ENCODE measurements around the gene TNNT3. TPM values are rescaled to one million over a fixed set of nuclear protein-coding genes. Genes with fewer than 3 reads are reported as not detected.

Gene TNNT3
- total RNA-seq, 1 donor = 5.1 TPM

GRCh38 chr11:1964955-1965354 lies 45.5 kb downstream of the TNNT3 start:
- no peak overlapping the region for H3K4me3 ChIP-seq (ENCODE audit: low read length)
- no peaks in the 10 kb centered on the region for H3K27me3 ChIP-seq (ENCODE audit: insufficient read depth, low read length)
- no peaks in the 10 kb centered on the region for H3K9me3 ChIP-seq (ENCODE audit: low read depth, low read length)
- H3K4me1 ChIP-seq (ENCODE audit: insufficient read depth, low read length) = no peaks in the 10 kb centered on the region

- Histone ChIP-seq H3K4me3 (ENCODE audit: low read length) (no peak overlapping the region), H3K4me1 (ENCODE audit: insufficient read depth, low read length) (no peaks in the 10 kb centered on the region), H3K27me3 (ENCODE audit: insufficient read depth, low read length) (no peaks in the 10 kb centered on the region), H3K9me3 (ENCODE audit: low read depth, low read length) (no peaks in the 10 kb centered on the region)
These were observed 47.0 kb downstream of the TNNT3 start for GRCh38 chr11:1966531-1966930.

DNA sequence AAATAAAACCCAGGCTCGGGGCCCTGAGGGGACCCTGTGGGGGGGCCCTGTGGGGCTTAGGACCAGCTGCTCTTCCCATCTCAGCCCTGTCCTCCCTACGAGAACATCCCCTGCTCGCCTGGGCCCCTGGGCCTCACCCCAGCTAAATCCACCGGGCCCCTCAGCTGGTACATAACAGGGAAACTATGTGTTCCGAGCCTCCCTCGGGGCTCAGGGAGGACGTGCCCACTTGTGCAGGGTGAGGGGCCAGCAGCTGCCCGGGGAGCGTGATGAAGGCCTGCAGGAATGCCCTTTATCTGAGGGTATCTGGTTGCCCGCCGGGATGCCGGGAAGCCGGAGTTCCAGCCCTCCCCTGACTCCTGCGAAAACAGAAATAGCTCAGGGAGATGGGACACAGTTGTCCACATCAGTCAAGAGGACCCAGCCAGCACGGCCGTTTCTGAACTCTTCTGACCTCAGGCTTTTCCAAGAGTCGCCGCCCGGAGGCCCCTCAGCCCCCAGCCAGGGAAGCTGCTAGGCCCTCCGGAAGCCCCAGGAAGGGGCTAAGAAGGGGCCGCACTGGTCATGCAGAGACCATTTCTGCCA lies 48.2 kb downstream of the TNNT3 start:
- no peaks in the 10 kb centered on the region for H3K9me3 ChIP-seq (ENCODE audit: low read depth, low read length)
- no peaks in the 10 kb centered on the region for H3K4me1 ChIP-seq (ENCODE audit: insufficient read depth, low read length)
- no peaks in the 10 kb centered on the region for H3K27me3 ChIP-seq (ENCODE audit: insufficient read depth, low read length)
- H3K4me3 ChIP-seq (ENCODE audit: low read length) = no peak overlapping the region

DNA sequence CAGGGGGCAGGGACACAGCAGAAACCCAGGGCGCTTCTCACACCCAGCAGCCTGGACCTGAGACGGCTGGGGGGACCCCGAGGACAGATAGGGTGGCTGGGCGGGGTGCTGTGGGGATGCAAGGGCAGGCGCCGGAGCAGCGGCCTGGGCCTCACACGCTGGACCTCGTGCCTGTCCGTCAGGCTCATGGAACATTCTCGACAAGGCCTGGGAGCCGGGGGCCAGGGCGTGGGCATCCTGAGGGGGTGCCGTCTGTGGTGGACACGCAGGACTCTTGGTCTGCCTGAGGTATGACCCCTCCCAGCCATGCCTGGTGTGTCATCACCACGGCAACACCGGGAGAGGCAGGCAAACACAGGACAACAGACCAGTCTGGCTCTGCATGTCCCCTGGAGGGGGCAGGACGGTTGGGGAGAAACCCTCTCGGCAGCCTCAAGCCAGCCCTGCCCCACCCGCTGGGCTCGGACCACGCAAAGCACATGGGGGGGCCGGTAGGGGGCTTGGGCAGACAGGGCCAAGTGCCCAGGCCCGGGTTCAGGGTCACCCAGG lies 49.0 kb downstream of the TNNT3 start:
- Histone ChIP-seq H3K27me3 (ENCODE audit: insufficient read depth, low read length) (no peaks in the 10 kb centered on the region), H3K4me3 (ENCODE audit: low read length) (no peak overlapping the region), H3K9me3 (ENCODE audit: low read depth, low read length) (no peaks in the 10 kb centered on the region), H3K4me1 (ENCODE audit: insufficient read depth, low read length) (no peaks in the 10 kb centered on the region)

DNA sequence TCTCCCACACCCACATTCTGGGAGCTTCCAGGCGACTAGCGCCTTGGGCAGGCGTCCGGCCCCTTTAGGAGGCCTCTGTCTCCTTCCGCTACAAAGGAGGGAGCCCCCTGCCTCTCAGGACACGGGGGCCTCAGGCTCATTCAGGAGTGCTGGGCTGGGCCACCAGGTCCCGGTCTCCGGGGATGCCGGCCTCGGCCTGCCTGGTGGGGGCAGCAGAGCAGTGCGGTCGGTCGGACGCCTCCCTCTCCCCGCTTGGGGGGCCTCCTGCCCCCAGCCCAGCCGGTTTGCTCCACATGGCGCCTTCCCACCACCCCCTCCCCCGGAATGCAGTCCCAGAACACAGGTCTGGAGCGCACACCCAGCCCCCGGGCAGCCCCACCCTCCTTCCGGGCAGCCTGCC lies 49.5 kb downstream of the TNNT3 start:
- Histone ChIP-seq H3K9me3 (ENCODE audit: low read depth, low read length) (no peaks in the 10 kb centered on the region), H3K4me1 (ENCODE audit: insufficient read depth, low read length) (no peaks in the 10 kb centered on the region), H3K27me3 (ENCODE audit: insufficient read depth, low read length) (no peaks in the 10 kb centered on the region), H3K4me3 (ENCODE audit: low read length) (no peak overlapping the region)

GRCh38 chr11:1969776-1970175 lies 50.3 kb downstream of the TNNT3 start:
- H3K9me3 ChIP-seq (ENCODE audit: low read depth, low read length) = no peaks in the 10 kb centered on the region
- no peaks in the 10 kb centered on the region for H3K4me1 ChIP-seq (ENCODE audit: insufficient read depth, low read length)
- H3K4me3 ChIP-seq (ENCODE audit: low read length) = no peak overlapping the region

DNA sequence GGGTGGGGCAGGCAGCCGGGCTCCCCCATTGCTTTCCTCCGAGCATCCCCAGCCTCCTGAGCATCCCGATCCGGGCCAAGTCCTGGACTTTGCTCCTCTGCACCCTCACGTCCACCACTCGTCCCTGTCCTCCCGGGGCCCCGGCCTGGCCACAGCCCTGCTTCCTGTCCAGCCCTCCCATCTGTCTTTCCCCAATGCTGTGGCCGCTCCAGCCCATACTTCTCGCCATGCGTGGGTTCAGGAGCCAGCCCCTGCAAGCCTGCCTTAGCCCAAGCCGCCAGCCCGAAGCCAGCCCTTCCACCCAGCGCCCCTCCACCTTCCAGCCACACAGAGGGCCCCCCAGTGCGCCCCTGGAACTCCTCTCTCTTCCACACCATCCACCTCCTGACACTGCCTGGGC lies 51.5 kb downstream of the TNNT3 start:
- Histone ChIP-seq H3K27me3 (ENCODE audit: insufficient read depth, low read length) (no peaks in the 10 kb centered on the region), H3K9me3 (ENCODE audit: low read depth, low read length) (no peaks in the 10 kb centered on the region)

More at GRCh38 chr11:1969776-1970175, 50.3 kb downstream of the TNNT3 start:
- H3K27me3 ChIP-seq (ENCODE audit: insufficient read depth, low read length) = no peaks in the 10 kb centered on the region

DNA sequence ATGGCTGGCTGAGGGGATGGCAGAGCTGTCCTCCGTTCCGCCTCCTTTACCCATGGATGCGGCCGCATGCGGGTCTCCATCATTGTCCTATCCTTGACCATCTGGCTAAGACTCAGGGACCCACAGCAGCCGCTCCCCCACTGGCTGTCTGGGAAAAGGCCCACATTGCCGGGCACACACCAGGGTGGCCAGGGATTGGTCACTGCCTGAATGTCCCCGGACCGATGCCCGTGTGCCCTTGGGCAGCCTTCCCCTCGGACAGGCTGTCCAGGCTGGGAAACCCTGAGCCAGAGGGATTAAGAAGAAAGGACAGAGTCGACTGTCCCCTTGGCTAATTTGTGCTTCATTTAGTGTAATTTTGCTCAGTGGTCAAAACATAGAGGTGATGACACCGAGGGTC lies 55.7 kb downstream of the TNNT3 start:
- H3K27me3 ChIP-seq (ENCODE audit: insufficient read depth, low read length) = no peaks in the 10 kb centered on the region
- no peak overlapping the region for H3K4me3 ChIP-seq (ENCODE audit: low read length)
- no peaks in the 10 kb centered on the region for H3K9me3 ChIP-seq (ENCODE audit: low read depth, low read length)
- no peaks in the 10 kb centered on the region for H3K4me1 ChIP-seq (ENCODE audit: insufficient read depth, low read length)

More for the DNA sequence above, 51.5 kb downstream of the TNNT3 start:
- Histone ChIP-seq H3K4me1 (ENCODE audit: insufficient read depth, low read length) (no peaks in the 10 kb centered on the region), H3K4me3 (ENCODE audit: low read length) (no peak overlapping the region)

DNA sequence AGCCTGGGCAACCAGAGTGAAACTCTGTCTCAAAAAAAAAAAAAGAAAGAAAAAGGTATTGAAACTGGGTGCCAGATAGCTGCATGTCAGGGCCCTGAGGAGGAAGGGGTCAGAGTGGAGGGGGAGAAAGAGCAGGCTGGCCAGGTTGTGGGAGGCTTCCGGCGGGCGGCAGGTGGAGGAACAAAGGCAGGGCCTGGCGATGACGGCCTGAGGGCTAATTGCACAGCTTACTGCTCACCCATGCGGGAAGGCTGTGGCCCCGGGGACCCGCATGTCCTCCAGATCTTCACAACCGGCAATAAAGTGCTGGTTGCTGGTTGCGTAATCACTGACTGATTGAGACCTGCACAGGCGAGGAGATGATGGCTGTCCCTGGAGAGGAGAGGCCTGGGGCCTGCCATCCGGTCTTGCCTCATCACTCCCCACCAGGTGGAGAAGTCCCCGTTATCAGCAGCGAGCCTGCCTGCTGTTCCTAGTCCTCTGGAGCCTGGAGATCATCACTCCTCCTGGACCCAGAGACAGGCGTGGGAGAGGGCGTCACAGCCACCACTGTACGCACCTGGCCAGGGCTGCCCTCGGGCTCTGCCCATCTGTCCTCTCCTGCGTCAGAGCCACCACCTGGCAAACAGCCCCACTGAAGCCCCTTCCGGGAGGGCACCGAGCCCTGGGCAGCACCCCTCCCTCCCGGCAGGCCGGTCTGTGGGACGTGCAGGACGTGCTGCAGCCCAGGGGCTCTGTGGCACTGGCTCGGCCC lies 59.4 kb downstream of the TNNT3 start:
- H3K4me3 ChIP-seq (ENCODE audit: low read length) = no peak overlapping the region
- H3K9me3 ChIP-seq (ENCODE audit: low read depth, low read length) = no peaks in the 10 kb centered on the region
- H3K4me1 ChIP-seq (ENCODE audit: insufficient read depth, low read length) = no peaks in the 10 kb centered on the region
- H3K27me3 ChIP-seq (ENCODE audit: insufficient read depth, low read length) = no peaks in the 10 kb centered on the region

DNA sequence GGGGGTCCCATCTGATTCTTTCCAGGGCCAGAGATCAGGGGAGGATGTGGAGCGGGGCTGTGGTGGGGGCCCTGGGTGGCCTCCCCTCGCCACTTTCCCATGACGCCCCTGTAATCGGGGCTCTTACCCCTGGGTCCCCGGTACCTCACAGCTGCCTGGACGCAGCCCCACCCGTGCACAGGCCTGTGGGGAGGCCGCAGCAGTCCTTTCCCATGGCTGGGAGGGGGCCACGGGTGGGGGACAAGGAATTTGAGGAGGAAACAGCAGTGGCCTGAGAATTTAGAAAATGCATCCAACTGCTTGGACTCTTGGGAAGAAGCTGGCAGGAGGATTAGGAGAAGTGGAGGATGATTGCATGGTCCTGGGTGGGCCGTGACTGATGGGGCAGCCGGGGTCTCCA lies 60.1 kb downstream of the TNNT3 start:
- no peaks in the 10 kb centered on the region for H3K9me3 ChIP-seq (ENCODE audit: low read depth, low read length)
- no peak overlapping the region for H3K4me3 ChIP-seq (ENCODE audit: low read length)
- no peaks in the 10 kb centered on the region for H3K4me1 ChIP-seq (ENCODE audit: insufficient read depth, low read length)
- no peaks in the 10 kb centered on the region for H3K27me3 ChIP-seq (ENCODE audit: insufficient read depth, low read length)

GRCh38 chr11:1982873-1983600 lies 63.5 kb downstream of the TNNT3 start:
- Histone ChIP-seq H3K9me3 (ENCODE audit: low read depth, low read length) (no peaks in the 10 kb centered on the region), H3K27me3 (ENCODE audit: insufficient read depth, low read length) (no peaks in the 10 kb centered on the region), H3K4me1 (ENCODE audit: insufficient read depth, low read length) (no peaks in the 10 kb centered on the region), H3K4me3 (ENCODE audit: low read length) (no peak overlapping the region)

- Histone ChIP-seq H3K9me3 (ENCODE audit: low read depth, low read length) (no peaks in the 10 kb centered on the region), H3K4me3 (ENCODE audit: low read length) (no peak overlapping the region), H3K27me3 (ENCODE audit: insufficient read depth, low read length) (no peaks in the 10 kb centered on the region), H3K4me1 (ENCODE audit: insufficient read depth, low read length) (no peaks in the 10 kb centered on the region)
These were observed 64.1 kb downstream of the TNNT3 start for GRCh38 chr11:1983601-1983961.

- Histone ChIP-seq H3K4me3 (ENCODE audit: low read length) (no peak overlapping the region), H3K27me3 (ENCODE audit: insufficient read depth, low read length) (no peaks in the 10 kb centered on the region)
These were observed 67.5 kb downstream of the TNNT3 start for GRCh38 chr11:1987024-1987423.

DNA sequence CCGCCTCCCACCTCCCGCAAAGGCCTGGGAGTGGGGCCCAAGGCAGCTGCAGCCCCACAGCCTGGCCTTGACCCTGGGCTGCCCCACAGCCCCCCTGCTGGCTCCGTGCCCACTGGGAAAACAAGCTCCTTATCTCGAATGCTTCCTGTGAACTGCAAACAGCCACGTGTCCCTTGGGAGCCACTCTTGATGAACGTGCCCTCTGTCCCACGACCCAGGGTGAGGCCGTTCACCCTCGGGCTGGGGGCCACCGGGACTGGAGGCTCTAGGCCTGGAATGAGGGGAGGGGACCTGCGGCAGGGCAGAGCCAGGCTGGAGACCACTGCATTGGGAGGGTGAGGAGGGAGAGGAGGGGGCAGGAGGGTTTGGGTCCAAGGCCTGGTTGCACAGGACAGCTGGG lies 68.7 kb downstream of the TNNT3 start:
- no peaks in the 10 kb centered on the region for H3K9me3 ChIP-seq (ENCODE audit: low read depth, low read length)
- H3K27me3 ChIP-seq (ENCODE audit: insufficient read depth, low read length) = no peaks in the 10 kb centered on the region
- H3K4me3 ChIP-seq (ENCODE audit: low read length) = no peak overlapping the region
- no peaks in the 10 kb centered on the region for H3K4me1 ChIP-seq (ENCODE audit: insufficient read depth, low read length)

More at GRCh38 chr11:1987024-1987423, 67.5 kb downstream of the TNNT3 start:
- H3K9me3 ChIP-seq (ENCODE audit: low read depth, low read length) = no peaks in the 10 kb centered on the region
- no peaks in the 10 kb centered on the region for H3K4me1 ChIP-seq (ENCODE audit: insufficient read depth, low read length)
